ENCODE results near the gene XPR1.
"Not testable (repeated sequence)": the region's sequence is repeated elsewhere in the genome, so short reads cannot be mapped to it uniquely, and the experiment has no call there.

The XPR1 gene

DNA sequence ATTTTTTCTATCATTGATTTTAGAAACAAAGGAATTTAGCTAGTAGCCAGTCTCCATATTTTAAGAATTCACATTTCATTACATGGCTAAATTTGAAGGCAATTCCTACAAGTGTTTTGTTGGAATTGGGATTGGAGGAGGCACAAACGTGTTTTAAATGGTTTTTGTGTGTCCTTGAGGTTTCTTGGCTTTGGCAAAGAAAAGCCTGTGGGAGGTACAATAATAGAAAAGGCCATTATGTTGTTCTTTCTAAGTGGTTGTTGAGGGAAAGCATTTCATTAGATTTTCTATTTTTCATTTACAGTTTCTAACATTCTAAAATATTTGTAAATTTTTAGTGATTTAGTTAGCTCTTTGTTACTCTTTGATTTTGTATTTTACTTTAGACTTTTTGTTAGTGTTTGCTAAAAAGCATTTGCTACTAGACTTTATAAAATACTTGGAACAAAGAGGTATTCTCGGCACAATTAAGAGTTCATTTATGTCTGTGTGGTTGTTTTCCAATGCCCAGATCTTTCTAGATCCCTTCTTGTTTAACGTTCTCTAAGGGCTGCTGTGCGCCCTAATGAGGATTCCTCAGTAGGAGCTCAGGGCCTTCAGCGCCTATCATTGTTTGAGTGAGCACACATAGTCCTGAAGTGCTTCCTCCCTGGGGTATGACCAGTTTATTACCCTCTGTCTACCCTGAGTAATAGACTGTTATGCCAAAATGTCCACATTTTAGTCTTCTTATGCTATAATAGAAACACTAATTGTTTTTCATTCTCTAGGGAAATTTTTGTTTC is 210.9 kb downstream of the XPR1 start:
- DNase-seq: no peak

DNA sequence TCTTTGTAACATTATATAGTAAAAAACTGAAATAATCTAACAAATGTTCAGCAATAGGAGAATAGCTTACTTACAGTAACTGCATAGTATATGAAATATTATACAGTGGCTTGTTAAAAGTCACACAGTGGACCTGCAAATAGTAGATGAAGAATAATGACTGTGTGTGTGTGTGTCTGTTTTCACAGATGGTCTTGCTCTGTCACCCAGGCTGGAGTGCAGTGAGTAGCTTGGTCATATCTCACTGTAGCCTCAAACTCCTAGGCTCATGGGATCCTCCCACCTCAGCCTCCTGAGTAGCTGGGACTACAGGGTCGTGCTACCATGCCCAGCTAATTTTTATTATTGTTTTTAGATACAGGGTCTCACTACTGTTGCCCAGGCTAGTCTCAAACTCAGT is 213.5 kb downstream of the XPR1 start:
- no peak for DNase-seq

GRCh38 chr1:180848191-180848590 is 216.4 kb downstream of the XPR1 start:
- no peak for DNase-seq

GRCh38 chr1:180849031-180849775 is 217.4 kb downstream of the XPR1 start:
- no peak for DNase-seq

DNA sequence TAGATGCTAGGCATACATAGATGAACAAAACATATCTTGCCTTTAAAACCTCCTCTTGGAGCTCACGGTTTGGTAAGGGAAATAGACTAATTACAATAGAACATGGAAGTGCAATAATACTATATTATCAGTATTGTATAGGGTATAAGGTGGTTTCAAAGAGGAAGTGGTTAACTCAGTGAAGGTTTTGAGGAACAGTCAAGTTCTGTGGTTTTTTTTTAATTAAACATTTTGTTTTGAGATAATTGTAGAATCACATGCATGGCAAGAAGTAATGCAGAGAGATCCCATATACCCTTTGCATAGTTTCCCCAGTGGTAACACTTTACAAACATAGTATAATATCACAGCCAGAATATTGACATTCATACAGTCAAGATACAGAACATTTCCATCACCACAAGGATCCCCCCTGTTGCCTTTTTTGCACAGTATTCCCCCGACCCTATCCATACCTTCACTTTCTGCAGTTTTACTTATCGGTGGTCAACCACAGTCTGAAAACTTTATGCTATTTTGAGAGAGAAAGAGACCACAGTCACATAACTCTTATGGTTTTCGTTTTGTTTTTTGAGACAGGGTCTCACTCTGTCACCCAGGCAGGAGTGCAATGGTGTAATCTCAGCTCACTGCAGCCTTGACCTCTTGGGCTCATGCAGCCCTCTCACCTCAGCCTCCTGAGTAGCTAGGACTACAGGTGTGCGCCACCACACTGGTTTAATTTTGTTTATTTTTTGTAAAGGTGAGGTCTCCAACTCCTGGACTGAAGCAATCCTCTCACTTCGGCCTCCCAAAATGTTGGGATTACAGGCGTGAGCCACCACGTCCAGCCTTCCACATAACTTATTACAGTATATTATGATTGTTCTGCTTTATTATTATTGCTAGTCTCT is 220.4 kb downstream of the XPR1 start:
- DNase-seq: peak; percentile 50

DNA sequence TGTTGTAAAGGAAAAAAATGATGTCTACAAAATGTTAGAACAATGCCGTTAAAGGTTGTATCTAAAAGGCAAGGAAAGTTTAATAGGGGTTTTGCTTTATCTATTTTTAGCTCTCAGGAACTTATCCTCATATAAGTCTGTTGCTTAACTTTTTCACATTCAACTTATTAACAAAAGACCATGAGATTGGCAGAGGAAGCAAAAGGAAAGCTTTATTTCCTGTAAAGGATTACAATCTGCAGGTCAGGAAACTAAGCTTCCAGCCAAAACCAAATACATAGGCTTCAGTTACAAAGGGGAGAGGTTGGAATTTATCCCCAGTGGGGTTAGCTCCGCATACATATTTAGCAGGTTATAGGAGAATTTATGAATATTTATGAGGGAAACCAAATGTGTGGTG is 222.2 kb downstream of the XPR1 start:
- DNase-seq: peak; percentile 10

GRCh38 chr1:180854456-180854855 is 222.6 kb downstream of the XPR1 start:
- DNase-seq: peak; percentile 73

DNA sequence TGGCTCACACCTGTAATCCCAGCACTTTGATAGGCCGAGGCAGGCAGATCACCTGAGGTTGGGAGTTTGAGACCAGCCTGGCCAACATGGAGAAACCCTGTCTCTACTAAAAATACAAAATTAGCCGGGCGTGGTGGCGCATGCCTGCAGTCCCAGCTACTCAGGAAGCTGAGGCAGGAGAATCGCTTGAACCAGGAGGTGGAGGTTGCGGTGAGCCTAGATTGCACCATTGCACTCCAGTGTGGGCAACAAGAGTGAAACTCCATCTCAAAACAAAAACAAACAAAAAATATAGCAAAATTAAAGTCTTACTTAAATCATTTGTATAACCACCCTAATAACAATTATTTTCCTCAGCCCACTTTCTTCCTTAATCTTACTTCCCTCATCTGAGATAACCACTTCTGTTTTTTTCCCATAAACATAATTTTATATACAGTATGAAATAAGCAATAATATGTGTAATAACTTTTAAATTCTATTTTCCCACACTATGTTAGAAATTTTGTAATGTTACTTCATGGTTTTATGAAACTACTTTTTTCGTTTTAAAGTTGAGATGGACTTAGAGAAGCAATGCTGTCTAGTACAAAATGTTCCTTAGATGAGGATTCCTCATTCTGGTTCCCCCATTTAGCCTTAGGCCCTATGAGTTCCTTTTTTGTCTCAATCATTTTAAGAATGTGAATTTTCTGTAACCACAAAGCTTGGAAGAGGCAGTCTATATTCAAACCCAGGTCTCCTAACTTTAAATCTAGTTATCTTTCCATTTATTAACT is 226.3 kb downstream of the XPR1 start:
- not testable (repeated sequence) for DNase-seq

- no peak for DNase-seq
Observed at GRCh38 chr1:180859306-180859705, 227.5 kb downstream of the XPR1 start.

- no peak for DNase-seq
Observed at GRCh38 chr1:180860535-180860934, 228.7 kb downstream of the XPR1 start.

GRCh38 chr1:180862305-180862704 is 230.5 kb downstream of the XPR1 start:
- DNase-seq: no peak

GRCh38 chr1:180863158-180863775 is 231.4 kb downstream of the XPR1 start:
- peak; percentile 57 for DNase-seq

DNA sequence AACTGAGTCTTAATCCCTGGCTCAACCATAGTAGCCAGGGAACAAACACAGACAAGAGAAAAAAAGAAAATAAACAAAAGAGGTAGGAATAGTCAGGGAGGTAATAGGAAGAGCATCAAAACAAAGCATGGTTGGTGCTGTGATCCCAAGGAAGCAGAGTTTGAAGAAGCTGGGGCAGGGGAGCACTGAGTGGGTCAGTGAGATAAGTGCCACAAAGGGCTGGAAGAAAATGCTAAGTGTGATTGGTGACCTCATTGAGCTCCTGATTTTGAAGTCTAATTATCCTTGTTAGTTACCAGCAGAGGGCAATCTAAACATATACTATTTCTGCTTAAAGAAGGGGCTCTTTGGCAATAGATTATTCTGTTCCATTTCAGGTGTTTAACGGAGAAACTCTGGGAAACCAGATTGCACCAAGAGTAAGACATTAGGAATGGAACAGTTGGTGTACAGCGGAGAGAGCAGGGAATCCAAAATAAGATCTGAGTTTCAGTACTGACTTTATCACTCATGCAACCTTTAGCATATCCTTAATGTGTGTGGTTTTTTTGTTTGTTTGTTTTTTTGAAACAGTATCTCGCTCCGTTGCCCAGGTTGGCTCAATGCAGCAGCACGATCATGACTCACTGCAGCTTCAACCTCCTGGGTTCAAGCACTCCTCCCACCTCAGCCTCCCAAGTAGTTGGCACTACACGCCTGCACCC is 250.1 kb downstream of the XPR1 start:
- DNase-seq: peak; percentile 84

GRCh38 chr1:180884588-180885300 is 252.9 kb downstream of the XPR1 start:
- DNase-seq: no peak

- DNase-seq: no peak
Observed at GRCh38 chr1:180886338-180886737, 254.5 kb downstream of the XPR1 start.

- no peak for DNase-seq
Observed at GRCh38 chr1:180887841-180888240, 256.0 kb downstream of the XPR1 start.

- no peak for DNase-seq
Observed at GRCh38 chr1:180888870-180889269, 257.0 kb downstream of the XPR1 start.

DNA sequence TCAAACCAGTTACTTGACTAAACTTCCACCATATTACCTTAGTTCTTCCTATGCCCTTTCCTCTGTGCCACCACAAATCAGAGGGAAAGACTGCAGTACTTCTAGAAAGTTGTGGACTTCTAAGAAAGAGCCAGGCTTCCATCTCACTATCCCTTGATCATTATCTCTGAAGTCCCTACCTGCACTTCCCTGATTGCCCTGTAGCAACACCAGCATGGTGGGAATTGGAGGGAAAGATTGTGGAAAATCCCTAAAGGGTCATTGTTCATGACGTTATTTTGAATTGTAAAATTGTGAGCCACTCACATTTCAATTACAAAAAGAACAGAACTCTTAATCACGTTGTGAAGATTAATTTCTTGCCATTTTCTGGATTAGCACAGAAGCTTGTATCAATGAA is 257.5 kb downstream of the XPR1 start:
- no peak for DNase-seq

DNA sequence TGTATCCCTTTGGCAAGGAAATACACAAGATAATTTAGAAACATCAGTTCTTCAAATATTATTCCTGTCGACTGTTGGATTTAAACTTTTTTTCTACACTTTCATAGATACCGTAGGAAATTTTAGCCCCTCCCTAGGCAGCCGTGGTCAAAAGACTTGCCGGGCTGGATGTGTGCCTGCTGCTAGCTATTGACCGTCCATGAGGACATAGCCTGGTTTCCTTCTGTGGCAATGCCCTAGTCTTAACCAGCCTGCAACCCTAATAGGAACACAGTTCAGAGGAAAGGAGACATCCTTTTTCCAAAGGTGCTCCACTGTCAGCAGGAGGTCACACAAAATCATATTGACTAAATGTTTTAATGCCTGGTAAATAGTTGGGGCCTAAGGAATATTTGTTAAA is 260.4 kb downstream of the XPR1 start:
- no peak for DNase-seq

DNA sequence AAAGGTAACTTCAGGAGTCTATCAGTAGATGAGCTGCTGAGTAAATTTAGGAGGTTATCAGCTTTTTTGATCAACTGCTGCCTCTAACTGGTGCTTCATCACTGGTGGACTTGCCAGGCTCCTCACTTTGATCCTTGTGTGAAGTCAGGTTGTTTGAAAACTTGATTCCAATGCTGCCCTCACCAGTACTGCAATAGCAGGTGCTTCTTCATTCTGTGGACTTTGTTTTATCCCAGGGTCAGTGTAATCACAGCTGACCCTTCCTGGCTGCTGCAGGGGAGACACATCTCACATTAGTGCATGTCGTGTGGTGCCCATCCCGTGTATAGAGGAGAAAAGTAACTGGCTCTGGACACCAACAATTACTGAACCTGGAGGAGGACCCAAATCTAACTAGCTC is 260.9 kb downstream of the XPR1 start:
- DNase-seq: no peak

GRCh38 chr1:180893614-180894013 is 261.8 kb downstream of the XPR1 start:
- DNase-seq: no peak

All from hematopoietic multipotent progenitor cell treated with erythropoietin and hydrocortisone succinate and interleukin-3 and kit ligand, for 6 days (in vitro differentiated cells).